HCT116 (cell line): ENCODE results near the gene PAFAH1B1. TPM values are rescaled to one million over a fixed set of nuclear protein-coding genes. Genes with fewer than 3 reads are reported as not detected.
"Not testable (repeated sequence)": the region's sequence is repeated elsewhere in the genome, so short reads cannot be mapped to it uniquely, and the experiment has no call there.

Experiments
- ATAC-seq: fragments of 200-7000 bp; cut with Tn5 transposase; 2 replicates; pipeline ENCODE4 v1.9.1; 2020; ENCODE audit warnings: mild to moderate bottlenecking, moderate library complexity
- BruUV-seq: library from RNA; stranded (reverse); fragments of 400-500 nt; replicated peaks from 2 replicates; lab custom pipeline; 2021; lab: Mats Ljungman, UMichigan
- CTCF ChIA-PET: fragments of 300-600 bp; sonication (Branson Sonifier 250); formaldehyde crosslinking; loops from one replicate; lab custom pipeline; 2021; ENCODE audit warnings: antibody characterized with exemption; lab: Charles Lee
- POLR2A ChIA-PET: fragments of 300-600, 350-600 bp; sonication (Branson Sonifier 250); formaldehyde crosslinking; loops from one replicate; lab custom pipeline; 2021; ENCODE audit warnings: antibody characterized with exemption; lab: Charles Lee
- RAD21 ChIA-PET, 2 experiments: fragments of 300-600 bp; sonication (Branson Sonifier 250); formaldehyde crosslinking; loops; one replicate each; lab custom pipeline; 2023; ENCODE audit warnings: low total read pairs in 2 of 2; ENCODE audit not compliant: uncharacterized antibody in 2 of 2, unreplicated experiment in 2 of 2, low non-redundant PET in 1 of 2; lab: Charles Lee
- DNase-seq: peaks from one replicate; pipeline ENCODE4 v3.0.0-alpha.2; 2010; ENCODE audit warnings: low read depth, low spot score
- H2AFZ ChIP-seq: fragments of 200-600 bp; shearing (Covaris generic), sonication (generic); 2 replicates; pipeline ENCODE4 v1.6.1; 2017; ENCODE audit warnings: low read depth, mixed run types, mixed read lengths, antibody characterized with exemption, low read length; ENCODE audit not compliant: poor library complexity, severe bottlenecking
- H3K27ac ChIP-seq: 2 replicates; pipeline ENCODE4 v1.5.1; 2012; ENCODE audit warnings: low read depth, low read length
- H3K27me3 ChIP-seq: fragments of 200-600 bp; sonication (generic); 2 replicates; pipeline ENCODE4 v1.6.1; 2016; ENCODE audit warnings: mixed run types, low read length, mixed read lengths; ENCODE audit not compliant: insufficient read depth
- H3K36me3 ChIP-seq, 2 experiments: fragments of 200-500 bp in 1 of 2; fragments of 200-600 bp in 1 of 2; sonication (Bioruptor generic) in 1 of 2; sonication (generic) in 1 of 2; 2 replicates each; pipeline versions ENCODE4 v1.5.1 to v1.6.1; 2014 to 2016; ENCODE audit warnings: low read length in 2 of 2, inconsistent platforms in 1 of 2, mixed read lengths in 1 of 2, mixed run types in 1 of 2; ENCODE audit not compliant: insufficient read depth in 2 of 2, control insufficient read depth in 1 of 2
- H3K4me1 ChIP-seq, 2 experiments: fragments of 200-600 bp in 1 of 2; sonication (generic) in 1 of 2; 2 replicates each; pipeline versions ENCODE4 v1.5.1 to v1.6.1; 2012 to 2017; ENCODE audit warnings: low read length in 2 of 2, inconsistent platforms in 1 of 2, mild to moderate bottlenecking in 1 of 2, mixed read lengths in 1 of 2, mixed run types in 1 of 2, moderate library complexity in 1 of 2; ENCODE audit not compliant: insufficient read depth in 2 of 2, control insufficient read depth in 1 of 2
- H3K4me2 ChIP-seq: fragments of 200-600 bp; sonication (generic); 2 replicates; pipeline ENCODE4 v1.6.1; 2017; ENCODE audit warnings: mixed run types, low read length, mixed read lengths
- H3K4me3 ChIP-seq, 2 experiments: fragments of 200-600 bp in 1 of 2; sonication (generic) in 1 of 2; replicated peaks in 1 of 2; 2 replicates each; pipeline ENCODE4 v1.5.1; 2011 to 2016; ENCODE audit warnings: low read length in 2 of 2, control low read depth in 1 of 2, low read depth in 1 of 2, mild to moderate bottlenecking in 1 of 2, mixed read lengths in 1 of 2, mixed run types in 1 of 2
- H3K79me2 ChIP-seq: fragments of 200-600 bp; sonication (generic); 2 replicates; pipeline ENCODE4 v1.6.1; 2017; ENCODE audit warnings: mild to moderate bottlenecking, mixed run types, low read length, moderate library complexity, mixed read lengths; ENCODE audit not compliant: insufficient read depth
- H3K9ac ChIP-seq: fragments of 200-600 bp; sonication (generic); 2 replicates; pipeline ENCODE4 v1.6.1; 2016; ENCODE audit warnings: low read length, mixed read lengths
- H3K9me2 ChIP-seq: fragments of 200-600 bp; sonication (generic), shearing (Covaris generic); 2 replicates; pipeline ENCODE4 v1.6.1; 2017; ENCODE audit warnings: mixed run types, mild to moderate bottlenecking, moderate library complexity; ENCODE audit not compliant: insufficient read depth
- H3K9me3 ChIP-seq, 2 experiments: fragments of 200-500 bp in 1 of 2; fragments of 200-600 bp in 1 of 2; sonication (Bioruptor generic) in 1 of 2; sonication (generic) in 1 of 2; 2 replicates each; pipeline ENCODE4 v1.6.1; 2014 to 2017; ENCODE audit warnings: low read length in 2 of 2, mixed read lengths in 2 of 2, inconsistent platforms in 1 of 2, low read depth in 1 of 2, mild to moderate bottlenecking in 1 of 2, mixed run types in 1 of 2, moderate library complexity in 1 of 2; ENCODE audit not compliant: control insufficient read depth in 1 of 2, insufficient read depth in 1 of 2
- H4K20me1 ChIP-seq: fragments of 200-600 bp; sonication (generic), shearing (Covaris generic); 2 replicates; pipeline ENCODE4 v1.6.1; 2017; ENCODE audit warnings: mixed run types, mild to moderate bottlenecking, moderate library complexity; ENCODE audit not compliant: insufficient read depth
- CEBPB ChIP-seq: IDR thresholded peaks from 2 replicates; pipeline ENCODE4 v1.6.1; 2012; ENCODE audit warnings: low read depth
- EGR1 ChIP-seq: IDR thresholded peaks from 2 replicates; pipeline ENCODE4 v1.6.1; 2012; ENCODE audit warnings: low read depth
- EZH2 ChIP-seq: fragments of 200-600 bp; sonication (generic); IDR thresholded peaks from 2 replicates; pipeline ENCODE4 v1.6.1; 2017; ENCODE audit warnings: antibody characterized with exemption, mixed run types
- FOSL1 ChIP-seq: IDR thresholded peaks from 2 replicates; pipeline ENCODE4 v1.6.1; 2012; ENCODE audit warnings: low read depth
- POLR2AphosphoS5 ChIP-seq: IDR thresholded peaks from 2 replicates; pipeline ENCODE4 v1.6.1; 2011; ENCODE audit warnings: mild to moderate bottlenecking, low read depth, low read length, moderate library complexity
- SRF ChIP-seq: IDR thresholded peaks from 2 replicates; pipeline ENCODE4 v1.6.1; 2012; ENCODE audit warnings: low read depth
- YY1 ChIP-seq: IDR thresholded peaks from 2 replicates; pipeline ENCODE4 v1.6.1; 2011; ENCODE audit warnings: low read length, low read depth, moderate library complexity, mild to moderate bottlenecking; ENCODE audit not compliant: insufficient replicate concordance; ENCODE audit errors: extremely low read depth
- ZNF274 ChIP-seq: fragments of 200-500 bp; sonication (Bioruptor generic); IDR thresholded peaks from 2 replicates; pipeline ENCODE4 v1.6.1; 2014; ENCODE audit warnings: mild to moderate bottlenecking, low read depth, low read length, inconsistent platforms
- intact Hi-C: fragments of 100-400 bp; cut with micrococcal nuclease; formaldehyde crosslinking; loops from 2 replicates; pipeline ENCODE4 v1.10.0; 2022
- total RNA-seq: library from RNA; stranded (reverse); gene quantifications from one replicate; pipeline ENCODE4 v1.2.1, GENCODE V29; 2021; ENCODE audit not compliant: unreplicated experiment
- TF ChIP-seq, protein P1 (sequence below): IDR thresholded peaks from 2 replicates; pipeline ENCODE4 v1.6.1; 2012
- TF ChIP-seq, protein P2 (sequence below): IDR thresholded peaks from 2 replicates; pipeline ENCODE4 v1.6.1; 2012; ENCODE audit warnings: low read depth

PAFAH1B1 gene
- total RNA-seq, 1 experiment from 2014 or later: 113 TPM

DNA sequence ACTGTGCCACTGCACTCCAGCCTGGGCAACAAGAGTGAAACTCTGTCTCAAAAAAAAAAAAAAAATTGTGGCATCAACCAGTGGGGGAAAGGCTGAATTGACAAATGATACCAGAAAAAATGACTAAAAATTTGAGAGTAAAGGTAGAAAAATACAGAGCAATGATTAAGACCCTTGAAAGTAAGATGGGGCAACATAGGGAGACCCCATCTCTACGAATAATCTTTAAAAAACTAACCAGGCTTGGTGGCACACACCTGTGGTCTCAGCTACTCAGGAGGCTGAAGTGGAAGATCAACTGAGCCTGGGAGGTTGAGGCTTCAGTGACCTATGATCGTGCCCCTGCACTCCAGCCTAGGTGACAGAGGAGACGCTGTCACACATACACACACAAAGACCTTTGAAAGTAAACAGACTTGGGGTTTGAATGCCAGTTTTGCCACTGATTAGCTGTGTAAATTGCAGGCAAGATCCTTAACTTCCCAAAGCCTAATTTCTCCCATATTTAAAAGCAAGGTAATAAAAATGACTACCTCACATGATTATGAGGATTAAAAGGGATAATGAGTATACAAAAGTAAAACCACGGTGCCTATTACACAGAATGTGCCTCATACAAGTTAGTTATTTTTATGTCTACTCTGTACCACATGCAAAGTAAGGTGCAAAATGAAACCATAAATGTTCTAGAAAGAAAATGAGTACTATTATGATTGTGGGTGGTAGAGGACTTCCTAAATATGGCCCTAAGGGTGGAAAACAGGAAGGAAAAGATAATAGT lies 21.7 kb upstream of the PAFAH1B1 start:
- H3K4me1 ChIP-seq: no peaks in the 10 kb centered on the region
- H3K9me3 ChIP-seq: no peaks in the 10 kb centered on the region
- TF ChIP-seq, protein P1, sequence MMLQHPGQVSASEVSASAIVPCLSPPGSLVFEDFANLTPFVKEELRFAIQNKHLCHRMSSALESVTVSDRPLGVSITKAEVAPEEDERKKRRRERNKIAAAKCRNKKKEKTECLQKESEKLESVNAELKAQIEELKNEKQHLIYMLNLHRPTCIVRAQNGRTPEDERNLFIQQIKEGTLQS: no peak
- TF ChIP-seq POLR2AphosphoS5 (no peak), EGR1 (no peak), EZH2 (no peak), YY1 (no peak), FOSL1 (no peak), SRF (no peak), CEBPB (no peak), ZNF274 (no peak)
- TF ChIP-seq, protein P2, sequence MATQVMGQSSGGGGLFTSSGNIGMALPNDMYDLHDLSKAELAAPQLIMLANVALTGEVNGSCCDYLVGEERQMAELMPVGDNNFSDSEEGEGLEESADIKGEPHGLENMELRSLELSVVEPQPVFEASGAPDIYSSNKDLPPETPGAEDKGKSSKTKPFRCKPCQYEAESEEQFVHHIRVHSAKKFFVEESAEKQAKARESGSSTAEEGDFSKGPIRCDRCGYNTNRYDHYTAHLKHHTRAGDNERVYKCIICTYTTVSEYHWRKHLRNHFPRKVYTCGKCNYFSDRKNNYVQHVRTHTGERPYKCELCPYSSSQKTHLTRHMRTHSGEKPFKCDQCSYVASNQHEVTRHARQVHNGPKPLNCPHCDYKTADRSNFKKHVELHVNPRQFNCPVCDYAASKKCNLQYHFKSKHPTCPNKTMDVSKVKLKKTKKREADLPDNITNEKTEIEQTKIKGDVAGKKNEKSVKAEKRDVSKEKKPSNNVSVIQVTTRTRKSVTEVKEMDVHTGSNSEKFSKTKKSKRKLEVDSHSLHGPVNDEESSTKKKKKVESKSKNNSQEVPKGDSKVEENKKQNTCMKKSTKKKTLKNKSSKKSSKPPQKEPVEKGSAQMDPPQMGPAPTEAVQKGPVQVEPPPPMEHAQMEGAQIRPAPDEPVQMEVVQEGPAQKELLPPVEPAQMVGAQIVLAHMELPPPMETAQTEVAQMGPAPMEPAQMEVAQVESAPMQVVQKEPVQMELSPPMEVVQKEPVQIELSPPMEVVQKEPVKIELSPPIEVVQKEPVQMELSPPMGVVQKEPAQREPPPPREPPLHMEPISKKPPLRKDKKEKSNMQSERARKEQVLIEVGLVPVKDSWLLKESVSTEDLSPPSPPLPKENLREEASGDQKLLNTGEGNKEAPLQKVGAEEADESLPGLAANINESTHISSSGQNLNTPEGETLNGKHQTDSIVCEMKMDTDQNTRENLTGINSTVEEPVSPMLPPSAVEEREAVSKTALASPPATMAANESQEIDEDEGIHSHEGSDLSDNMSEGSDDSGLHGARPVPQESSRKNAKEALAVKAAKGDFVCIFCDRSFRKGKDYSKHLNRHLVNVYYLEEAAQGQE: no peak
- no peak for DNase-seq
- H3K36me3 ChIP-seq: no peaks in the 10 kb centered on the region
- no peak overlapping the region for H3K4me3 ChIP-seq
- no peak overlapping the region for H3K4me2 ChIP-seq
- no peaks in the 10 kb centered on the region for H3K27me3 ChIP-seq
- ChIA-PET CTCF (no interaction called here), POLR2A (no interaction called here), RAD21 (no interaction called here)
- H4K20me1 ChIP-seq: no peaks in the 10 kb centered on the region
- H3K9ac ChIP-seq: no peak overlapping the region
- H3K27ac ChIP-seq: no peak overlapping the region
- no peak for ATAC-seq
- no TSS peak for BruUV-seq
- no peak overlapping the region for H2AFZ ChIP-seq
- no peaks in the 10 kb centered on the region for H3K79me2 ChIP-seq
- H3K9me2 ChIP-seq: no peaks in the 10 kb centered on the region
- intact Hi-C loops: no loop called here

DNA sequence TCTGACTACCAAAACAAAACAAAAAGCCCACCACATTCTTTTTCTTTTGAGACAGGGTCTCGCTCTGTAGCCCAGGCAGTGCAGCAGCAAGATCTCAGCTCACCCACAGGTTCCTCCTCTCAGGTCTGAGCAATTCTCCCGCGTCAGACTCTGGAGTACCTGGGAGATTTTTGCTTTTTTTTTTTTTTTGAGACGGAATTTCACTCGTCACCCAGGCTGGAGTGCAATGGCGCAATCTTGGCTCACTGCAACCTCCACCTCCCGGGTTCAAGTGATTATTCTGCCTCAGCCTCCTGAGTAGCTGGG lies 21.2 kb upstream of the PAFAH1B1 start:
- ATAC-seq, H3K36me3 ChIP-seq, H2AFZ ChIP-seq, RAD21 ChIA-PET, CTCF ChIA-PET, H3K9ac ChIP-seq, DNase-seq, H3K79me2 ChIP-seq, H4K20me1 ChIP-seq, H3K27ac ChIP-seq, H3K4me3 ChIP-seq, intact Hi-C loops, H3K9me2 ChIP-seq, POLR2A ChIA-PET, H3K27me3 ChIP-seq, H3K4me1 ChIP-seq, BruUV-seq, H3K9me3 ChIP-seq, H3K4me2 ChIP-seq: not testable (repeated sequence)
